ENCODE data around the gene ARID5A.

- TF ChIP-seq CTCF (IDR thresholded peaks at IDR 0.05; ENCODE audit: insufficient read depth, low read length) (no peak), REST (IDR thresholded peaks at IDR 0.05; ENCODE audit: insufficient replicate concordance, low read depth) (no peak)
Observed at GRCh38 chr2:96577501-96577900, 40.9 kb downstream of the ARID5A start.

Measured in HL-60 (cell line).